Liver (tissue), 3 donors: Measurements from ENCODE around the gene OIT3.

ENCODE experiments used
- FOXA1 ChIP-seq: IDR thresholded peaks from 2 replicates; pipeline ENCODE4 v1.6.1; 2016; ENCODE audit warnings: antibody characterized with exemption
- GABPA ChIP-seq, 2 donors: IDR thresholded peaks in 1 of 2; conservative IDR thresholded peaks in 1 of 2; 2 replicates each; pipeline ENCODE4 v1.6.1; 2016; ENCODE audit warnings: antibody characterized with exemption in 2 of 2, mild to moderate bottlenecking in 1 of 2, moderate library complexity in 1 of 2
- SP1 ChIP-seq: IDR thresholded peaks from 2 replicates; pipeline ENCODE4 v1.6.1; 2018; ENCODE audit warnings: antibody characterized with exemption, mild to moderate bottlenecking
- YY1 ChIP-seq: IDR thresholded peaks from 2 replicates; pipeline ENCODE4 v1.6.1; 2016; ENCODE audit warnings: antibody characterized with exemption, mild to moderate bottlenecking
- TF ChIP-seq, protein P1 (sequence below): fragments of 150-350 bp; IDR thresholded peaks from 2 replicates; pipeline ENCODE4 v1.5.1; 2017; ENCODE audit warnings: improper control_type of control experiment, low read depth, low read length; ENCODE audit not compliant: missing input control
- TF ChIP-seq, protein P2 (sequence below): IDR thresholded peaks from 2 replicates; pipeline ENCODE4 v1.6.1; 2016; ENCODE audit warnings: antibody characterized with exemption, mild to moderate bottlenecking
- donor health status: healthy.
- donor health status: healthy.

DNA sequence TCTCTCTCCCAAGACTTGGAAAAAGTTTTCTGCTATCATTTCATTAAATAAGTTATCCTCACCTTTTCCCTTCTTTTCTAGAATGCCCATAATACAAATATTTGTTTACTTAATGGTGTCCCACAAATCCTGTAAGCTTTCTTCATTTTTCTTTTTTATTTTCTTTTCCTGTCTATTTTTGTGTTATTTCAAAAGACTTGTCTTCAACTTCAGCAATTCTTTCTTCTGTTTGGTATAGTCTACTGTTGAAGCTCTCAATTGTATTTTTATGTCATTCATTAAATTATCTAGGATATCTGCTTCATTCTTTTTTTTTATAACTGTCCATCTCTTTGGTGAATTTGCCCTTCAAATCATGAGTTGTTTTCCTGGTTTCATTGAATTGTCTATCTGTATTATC lies 86.2 kb downstream of the OIT3 start:
- TF ChIP-seq, protein P1, sequence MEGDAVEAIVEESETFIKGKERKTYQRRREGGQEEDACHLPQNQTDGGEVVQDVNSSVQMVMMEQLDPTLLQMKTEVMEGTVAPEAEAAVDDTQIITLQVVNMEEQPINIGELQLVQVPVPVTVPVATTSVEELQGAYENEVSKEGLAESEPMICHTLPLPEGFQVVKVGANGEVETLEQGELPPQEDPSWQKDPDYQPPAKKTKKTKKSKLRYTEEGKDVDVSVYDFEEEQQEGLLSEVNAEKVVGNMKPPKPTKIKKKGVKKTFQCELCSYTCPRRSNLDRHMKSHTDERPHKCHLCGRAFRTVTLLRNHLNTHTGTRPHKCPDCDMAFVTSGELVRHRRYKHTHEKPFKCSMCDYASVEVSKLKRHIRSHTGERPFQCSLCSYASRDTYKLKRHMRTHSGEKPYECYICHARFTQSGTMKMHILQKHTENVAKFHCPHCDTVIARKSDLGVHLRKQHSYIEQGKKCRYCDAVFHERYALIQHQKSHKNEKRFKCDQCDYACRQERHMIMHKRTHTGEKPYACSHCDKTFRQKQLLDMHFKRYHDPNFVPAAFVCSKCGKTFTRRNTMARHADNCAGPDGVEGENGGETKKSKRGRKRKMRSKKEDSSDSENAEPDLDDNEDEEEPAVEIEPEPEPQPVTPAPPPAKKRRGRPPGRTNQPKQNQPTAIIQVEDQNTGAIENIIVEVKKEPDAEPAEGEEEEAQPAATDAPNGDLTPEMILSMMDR, result no peak
- TF ChIP-seq FOXA1 (no peak), SP1 (no peak), YY1 (no peak), GABPA (IDR thresholded peaks at IDR 0.05 in 1 of 2, conservative IDR thresholded peaks at IDR 0.05 in 1 of 2) (no peak)
- TF ChIP-seq, protein P2, sequence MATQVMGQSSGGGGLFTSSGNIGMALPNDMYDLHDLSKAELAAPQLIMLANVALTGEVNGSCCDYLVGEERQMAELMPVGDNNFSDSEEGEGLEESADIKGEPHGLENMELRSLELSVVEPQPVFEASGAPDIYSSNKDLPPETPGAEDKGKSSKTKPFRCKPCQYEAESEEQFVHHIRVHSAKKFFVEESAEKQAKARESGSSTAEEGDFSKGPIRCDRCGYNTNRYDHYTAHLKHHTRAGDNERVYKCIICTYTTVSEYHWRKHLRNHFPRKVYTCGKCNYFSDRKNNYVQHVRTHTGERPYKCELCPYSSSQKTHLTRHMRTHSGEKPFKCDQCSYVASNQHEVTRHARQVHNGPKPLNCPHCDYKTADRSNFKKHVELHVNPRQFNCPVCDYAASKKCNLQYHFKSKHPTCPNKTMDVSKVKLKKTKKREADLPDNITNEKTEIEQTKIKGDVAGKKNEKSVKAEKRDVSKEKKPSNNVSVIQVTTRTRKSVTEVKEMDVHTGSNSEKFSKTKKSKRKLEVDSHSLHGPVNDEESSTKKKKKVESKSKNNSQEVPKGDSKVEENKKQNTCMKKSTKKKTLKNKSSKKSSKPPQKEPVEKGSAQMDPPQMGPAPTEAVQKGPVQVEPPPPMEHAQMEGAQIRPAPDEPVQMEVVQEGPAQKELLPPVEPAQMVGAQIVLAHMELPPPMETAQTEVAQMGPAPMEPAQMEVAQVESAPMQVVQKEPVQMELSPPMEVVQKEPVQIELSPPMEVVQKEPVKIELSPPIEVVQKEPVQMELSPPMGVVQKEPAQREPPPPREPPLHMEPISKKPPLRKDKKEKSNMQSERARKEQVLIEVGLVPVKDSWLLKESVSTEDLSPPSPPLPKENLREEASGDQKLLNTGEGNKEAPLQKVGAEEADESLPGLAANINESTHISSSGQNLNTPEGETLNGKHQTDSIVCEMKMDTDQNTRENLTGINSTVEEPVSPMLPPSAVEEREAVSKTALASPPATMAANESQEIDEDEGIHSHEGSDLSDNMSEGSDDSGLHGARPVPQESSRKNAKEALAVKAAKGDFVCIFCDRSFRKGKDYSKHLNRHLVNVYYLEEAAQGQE, result no peak
